OCI-LY1 (cell line): ENCODE measurements around the gene DYNLT2.

Experiments used
- H2AFZ ChIP-seq: fragments of 200-600 bp; sonication (generic), shearing (Covaris generic); 2 replicates; pipeline ENCODE4 v1.6.0; 2014; ENCODE audit warnings: antibody characterized with exemption, mild to moderate bottlenecking, low read length
- H3F3A ChIP-seq: fragments of 200-600 bp; sonication (generic), shearing (Covaris generic); 2 replicates; pipeline ENCODE4 v1.6.0; 2014; ENCODE audit warnings: mild to moderate bottlenecking, antibody characterized with exemption, low read length, moderate library complexity; ENCODE audit not compliant: insufficient read depth
- H3K27ac ChIP-seq: fragments of 200-600 bp; sonication (generic); 2 replicates; pipeline ENCODE4 v1.5.1; 2014; ENCODE audit warnings: low read length, mixed run types, mild to moderate bottlenecking, low read depth; ENCODE audit not compliant: poor library complexity, severe bottlenecking
- H3K27me3 ChIP-seq: fragments of 200-600 bp; sonication (generic); 2 replicates; pipeline ENCODE4 v1.6.0; 2014; ENCODE audit warnings: antibody characterized with exemption, mild to moderate bottlenecking, low read length, moderate library complexity; ENCODE audit not compliant: insufficient read depth
- H3K36me3 ChIP-seq: fragments of 200-600 bp; sonication (generic); 2 replicates; pipeline ENCODE4 v1.6.1; 2014; ENCODE audit warnings: mild to moderate bottlenecking, antibody characterized with exemption, low read length, moderate library complexity, mixed read lengths; ENCODE audit not compliant: insufficient read depth
- H3K4me1 ChIP-seq: fragments of 200-600 bp; sonication (generic); 2 replicates; pipeline ENCODE4 v1.5.1; 2014; ENCODE audit warnings: mild to moderate bottlenecking, low read length, moderate library complexity; ENCODE audit not compliant: insufficient read depth, severe bottlenecking
- H3K4me2 ChIP-seq: fragments of 200-600 bp; sonication (generic), shearing (Covaris generic); 2 replicates; pipeline ENCODE4 v1.6.1; 2014; ENCODE audit warnings: low read length
- H3K4me3 ChIP-seq: fragments of 200-600 bp; sonication (generic); 2 replicates; pipeline ENCODE4 v1.5.1; 2014; ENCODE audit warnings: low read length, low read depth, mild to moderate bottlenecking, mixed read lengths; ENCODE audit not compliant: poor library complexity, severe bottlenecking
- H3K79me2 ChIP-seq: fragments of 200-600 bp; shearing (Covaris generic); 2 replicates; pipeline ENCODE4 v1.6.1; 2016; ENCODE audit warnings: mixed run types, low read length, mixed read lengths; ENCODE audit not compliant: insufficient read depth
- H3K9ac ChIP-seq: fragments of 200-600 bp; sonication (generic), shearing (Covaris generic); 2 replicates; pipeline ENCODE4 v1.6.1; 2014; ENCODE audit warnings: mild to moderate bottlenecking, low read length, mixed read lengths
- H3K9me2 ChIP-seq: fragments of 200-600 bp; sonication (generic), shearing (Covaris generic); 2 replicates; pipeline ENCODE4 v1.6.1; 2014; ENCODE audit warnings: low read depth, mild to moderate bottlenecking, low read length, mixed read lengths
- H3K9me3 ChIP-seq: fragments of 200-600 bp; shearing (Covaris generic); 2 replicates; pipeline ENCODE4 v1.6.1; 2014; ENCODE audit warnings: low read length, mixed read lengths
- H4K20me1 ChIP-seq: fragments of 200-600 bp; sonication (generic), shearing (Covaris generic); 2 replicates; pipeline ENCODE4 v1.6.0; 2016; ENCODE audit warnings: mild to moderate bottlenecking, low read length; ENCODE audit not compliant: insufficient read depth
- EZH2 ChIP-seq: fragments of 200-600 bp; sonication (generic), shearing (Covaris generic); IDR thresholded peaks from 2 replicates; pipeline ENCODE4 v1.8.0; 2017; ENCODE audit warnings: borderline replicate concordance, mixed run types, mild to moderate bottlenecking, antibody characterized with exemption, low read length, moderate library complexity, mixed read lengths
- TF ChIP-seq, protein P1 (sequence below): fragments of 200-600 bp; sonication (generic), shearing (Covaris generic); IDR thresholded peaks from 2 replicates; pipeline ENCODE4 v1.5.1; 2017; ENCODE audit warnings: mild to moderate bottlenecking, antibody characterized with exemption, low read length, moderate library complexity, mixed read lengths

Gene DYNLT2

DNA sequence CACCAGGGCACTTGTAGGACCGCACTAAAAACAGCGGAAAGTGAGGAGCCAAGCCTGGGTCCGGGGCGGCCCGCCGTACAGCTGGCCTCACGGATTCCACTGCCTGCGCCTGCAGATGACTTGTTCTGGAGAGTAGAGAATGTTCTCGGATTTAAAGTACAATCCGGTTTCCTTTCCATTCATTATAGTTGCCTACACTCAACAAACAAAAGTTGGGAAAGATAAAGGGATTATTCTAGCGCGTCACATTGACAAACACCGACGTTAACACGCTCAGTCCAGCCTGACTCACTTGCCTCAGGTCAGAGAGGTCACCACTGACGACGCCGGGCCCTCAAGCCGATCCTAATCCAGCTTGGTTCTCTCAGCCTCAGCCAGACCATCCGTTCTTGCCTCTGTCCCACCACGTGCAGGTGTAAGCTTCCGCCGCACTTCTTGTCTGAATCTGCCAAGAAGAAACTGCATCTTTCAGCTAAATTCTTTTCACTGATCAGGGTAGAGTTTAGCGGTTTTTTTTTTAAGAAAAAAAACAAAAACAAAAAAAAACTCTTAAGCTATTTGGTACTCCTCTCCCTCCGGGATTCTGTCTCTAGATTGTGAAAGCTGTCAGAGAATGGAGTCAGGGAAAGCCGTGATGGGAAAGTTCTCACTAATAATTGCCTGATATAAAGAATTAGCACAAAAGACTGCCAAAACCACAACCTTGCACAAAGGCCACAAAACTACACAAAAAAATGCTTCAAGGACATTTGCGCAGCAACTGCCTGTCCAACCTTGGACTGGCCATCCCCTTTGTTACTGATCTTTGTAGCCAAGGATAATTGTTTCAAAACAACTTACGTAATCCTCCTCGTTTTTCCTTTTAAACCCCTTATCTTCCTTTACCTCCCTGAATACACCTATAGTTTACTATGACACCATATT, 26.0 kb downstream of the DYNLT2 start:
- no peaks in the 10 kb centered on the region for H4K20me1 ChIP-seq
- peak overlapping the region; percentile 73 for H3K9ac ChIP-seq
- TF ChIP-seq, protein P1, sequence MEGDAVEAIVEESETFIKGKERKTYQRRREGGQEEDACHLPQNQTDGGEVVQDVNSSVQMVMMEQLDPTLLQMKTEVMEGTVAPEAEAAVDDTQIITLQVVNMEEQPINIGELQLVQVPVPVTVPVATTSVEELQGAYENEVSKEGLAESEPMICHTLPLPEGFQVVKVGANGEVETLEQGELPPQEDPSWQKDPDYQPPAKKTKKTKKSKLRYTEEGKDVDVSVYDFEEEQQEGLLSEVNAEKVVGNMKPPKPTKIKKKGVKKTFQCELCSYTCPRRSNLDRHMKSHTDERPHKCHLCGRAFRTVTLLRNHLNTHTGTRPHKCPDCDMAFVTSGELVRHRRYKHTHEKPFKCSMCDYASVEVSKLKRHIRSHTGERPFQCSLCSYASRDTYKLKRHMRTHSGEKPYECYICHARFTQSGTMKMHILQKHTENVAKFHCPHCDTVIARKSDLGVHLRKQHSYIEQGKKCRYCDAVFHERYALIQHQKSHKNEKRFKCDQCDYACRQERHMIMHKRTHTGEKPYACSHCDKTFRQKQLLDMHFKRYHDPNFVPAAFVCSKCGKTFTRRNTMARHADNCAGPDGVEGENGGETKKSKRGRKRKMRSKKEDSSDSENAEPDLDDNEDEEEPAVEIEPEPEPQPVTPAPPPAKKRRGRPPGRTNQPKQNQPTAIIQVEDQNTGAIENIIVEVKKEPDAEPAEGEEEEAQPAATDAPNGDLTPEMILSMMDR = no peak
- TF ChIP-seq EZH2 = no peak
- no peaks in the 10 kb centered on the region for H3K9me2 ChIP-seq
- peaks cover 5% of the 10 kb centered on the region for H3K36me3 ChIP-seq
- H3K27me3 ChIP-seq = no peaks in the 10 kb centered on the region
- H3K27ac ChIP-seq = peak overlapping the region; percentile 35
- H2AFZ ChIP-seq = peak overlapping the region; percentile 3; the same call in 1 of the 2 replicates
- H3K9me3 ChIP-seq = no peaks in the 10 kb centered on the region
- 0 out of 2 replicates have a peak, but pooled peaks cover 3% of the 10 kb centered on the region for H3F3A ChIP-seq
- H3K4me1 ChIP-seq = peaks cover 30% of the 10 kb centered on the region
- peak overlapping the region; percentile 91 for H3K4me2 ChIP-seq
- peaks cover 27% of the 10 kb centered on the region for H3K79me2 ChIP-seq
- H3K4me3 ChIP-seq = peak overlapping the region; percentile 75

- H3F3A ChIP-seq = 0 out of 2 replicates have a peak, but pooled peaks cover 3% of the 10 kb centered on the region
- H2AFZ ChIP-seq = peak within 1 kb of the TSS; percentile 3; the same call in 1 of the 2 replicates
- peak within 1 kb of the TSS; percentile 98 for H3K4me2 ChIP-seq
- peaks cover 9% of the 10 kb centered on the region for H3K36me3 ChIP-seq
- H3K27me3 ChIP-seq = no peaks in the 10 kb centered on the region
- peaks cover 30% of the 10 kb centered on the region for H3K4me1 ChIP-seq
- H3K4me3 ChIP-seq = peak within 1 kb of the TSS; percentile 75
- no peaks in the 10 kb centered on the region for H4K20me1 ChIP-seq
- H3K79me2 ChIP-seq = peaks cover 35% of the 10 kb centered on the region
- TF ChIP-seq, protein P1 = no peak
- TF ChIP-seq EZH2 = no peak
- peak within 1 kb of the TSS; percentile 80 for H3K27ac ChIP-seq
- peak within 1 kb of the TSS; percentile 73 for H3K9ac ChIP-seq
- no peaks in the 10 kb centered on the region for H3K9me2 ChIP-seq
- H3K9me3 ChIP-seq = no peaks in the 10 kb centered on the region
These were observed 26.8 kb downstream of the DYNLT2 start, which contains the start of gene PHF10 for GRCh38 chr6:169724494-169725124. PHF10 (minus strand) TSS chr6:169724500; CDS start chr6:169723931, 569 bp downstream.

- Histone ChIP-seq H3K4me1 (peaks cover 30% of the 10 kb centered on the region), H3K36me3 (peaks cover 12% of the 10 kb centered on the region), H4K20me1 (no peaks in the 10 kb centered on the region), H3K4me3 (peak overlapping the region; percentile 56), H3K79me2 (peaks cover 40% of the 10 kb centered on the region), H3F3A (0 out of 2 replicates have a peak, but pooled peaks cover 3% of the 10 kb centered on the region), H3K9me3 (no peaks in the 10 kb centered on the region), H2AFZ (no peak overlapping the region), H3K27ac (no peak overlapping the region), H3K27me3 (no peaks in the 10 kb centered on the region), H3K4me2 (no peak overlapping the region), H3K9ac (peak overlapping the region; percentile 51; the same call in 1 of the 2 replicates), H3K9me2 (no peaks in the 10 kb centered on the region)
- no peak for TF ChIP-seq EZH2
- TF ChIP-seq, protein P1 = no peak
These were observed 27.3 kb downstream of the DYNLT2 start for GRCh38 chr6:169723991-169724493.
